AG09309 (cell line): ENCODE measurements around the gene CSNK1A1.
"Not testable (repeated sequence)": the region's sequence is repeated elsewhere in the genome, so short reads cannot be mapped to it uniquely, and the experiment has no call there.

Experiments used
- DNase-seq: peaks from one replicate; pipeline ENCODE4 v3.0.0-alpha.2; 2010; ENCODE audit warnings: low read depth
- H3K4me3 ChIP-seq: 2 replicates; pipeline ENCODE4 v1.5.1; 2011; ENCODE audit warnings: mild to moderate bottlenecking, low read depth, low read length, moderate library complexity; ENCODE audit not compliant: control insufficient read depth
- CTCF ChIP-seq: IDR thresholded peaks from 2 replicates; pipeline ENCODE4 v1.5.1; 2011; ENCODE audit warnings: mild to moderate bottlenecking, low read depth, low read length, inconsistent platforms; ENCODE audit not compliant: insufficient read depth, control insufficient read depth; ENCODE audit errors: missing control alignments

The CSNK1A1 gene

GRCh38 chr5:149537374-149537975 lies 13.8 kb downstream of the CSNK1A1 start:
- DNase-seq, result no peak
- no peak overlapping the region for H3K4me3 ChIP-seq
- no peak for TF ChIP-seq CTCF

- DNase-seq, H3K4me3 ChIP-seq: not testable (repeated sequence)
Measured at GRCh38 chr5:149535787-149536186, 15.5 kb downstream of the CSNK1A1 start.

- no peak overlapping the region for H3K4me3 ChIP-seq
- DNase-seq, result no peak
- no peak for TF ChIP-seq CTCF
Measured at GRCh38 chr5:149532413-149532812, 18.8 kb downstream of the CSNK1A1 start.

- no peak for DNase-seq
- TF ChIP-seq CTCF, result no peak
- no peak overlapping the region for H3K4me3 ChIP-seq
Measured at GRCh38 chr5:149529463-149529862, 21.8 kb downstream of the CSNK1A1 start.

DNA sequence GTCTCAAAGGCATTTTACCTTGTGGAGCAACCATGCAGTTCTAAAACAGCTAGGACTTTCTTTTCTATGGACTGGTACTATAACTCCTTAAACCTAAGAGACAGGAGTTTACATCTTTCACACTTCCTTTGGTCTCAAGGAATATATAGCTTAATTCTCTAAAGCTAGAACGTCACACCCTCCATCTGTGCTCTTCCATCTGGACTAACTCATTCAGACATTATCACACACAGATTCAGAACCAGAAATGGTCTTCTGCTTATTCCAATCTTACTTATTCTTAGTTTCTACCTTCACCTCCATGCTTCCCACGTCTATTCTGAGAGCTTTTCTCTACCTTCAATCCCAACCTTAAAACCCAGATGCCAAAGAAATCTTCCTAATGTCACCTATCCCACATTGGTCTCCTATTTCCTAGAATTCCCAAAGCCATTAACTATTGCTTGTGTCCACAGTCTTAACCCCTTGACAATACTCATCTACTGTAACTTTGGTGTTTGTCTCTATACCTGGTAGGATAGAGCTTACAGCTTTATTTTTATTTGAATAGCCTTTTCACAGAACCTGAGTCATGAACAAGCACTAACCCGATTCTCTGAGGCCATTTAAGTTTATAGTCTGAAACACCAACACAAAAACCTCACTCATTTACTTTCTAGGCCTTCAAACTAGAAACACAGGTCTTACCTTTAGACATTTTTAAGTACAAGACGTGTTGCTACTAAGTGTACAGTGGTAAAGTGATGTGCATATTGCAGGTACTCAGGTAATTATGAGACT lies 22.8 kb downstream of the CSNK1A1 start:
- no peak for TF ChIP-seq CTCF
- DNase-seq, result no peak

DNA sequence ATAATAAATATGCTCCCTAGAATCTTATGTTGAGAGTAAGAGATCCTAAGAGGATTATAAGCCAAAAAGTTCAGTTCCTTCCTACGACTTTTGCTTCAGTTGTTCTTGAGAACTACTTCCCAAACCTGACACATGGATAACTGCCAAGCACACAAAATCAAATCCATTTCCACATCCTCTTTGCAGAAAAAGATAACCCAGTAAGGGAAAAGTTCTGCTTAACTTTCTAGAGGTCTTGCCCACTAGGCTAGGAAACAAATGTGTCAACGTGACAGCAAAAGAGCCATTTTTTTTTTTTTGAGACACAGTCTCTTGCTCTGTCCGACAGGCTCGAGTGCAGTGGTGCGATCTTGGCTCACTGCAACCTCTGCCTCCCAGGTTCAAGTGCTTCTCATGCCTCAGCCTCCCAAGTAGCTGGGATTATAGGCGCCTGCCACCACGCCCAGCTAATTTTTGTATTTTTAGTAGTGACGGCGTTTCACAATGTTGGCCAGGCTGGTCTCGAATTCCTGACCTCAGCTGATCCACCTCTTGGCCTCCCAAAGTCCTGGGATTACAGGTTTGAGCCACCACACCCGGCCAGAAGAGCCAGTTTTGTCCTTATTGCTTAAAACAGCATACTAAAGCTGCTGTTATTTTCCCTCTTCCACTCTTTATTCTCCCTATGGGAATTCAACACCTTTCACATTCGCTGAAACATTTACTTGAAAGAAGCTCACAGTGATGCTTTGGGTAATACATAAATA lies 24.2 kb downstream of the CSNK1A1 start:
- DNase-seq, result no peak
- no peak for TF ChIP-seq CTCF
- H3K4me3 ChIP-seq, result no peak overlapping the region

More for the DNA sequence above, 22.8 kb downstream of the CSNK1A1 start:
- no peak overlapping the region for H3K4me3 ChIP-seq
